ENCODE data around the gene HSDL1.

- TF ChIP-seq CTCF (IDR thresholded peaks at IDR 0.05; ENCODE audit: low read depth, low read length) (no peak), EZH2phosphoT487 (IDR thresholded peaks at IDR 0.05; ENCODE audit: low read depth) (no peak)
These were observed 7.1 kb downstream of the HSDL1 start for GRCh38 chr16:84137769-84138357.
